GM12878 (cell line): ENCODE data around the gene PLEKHN1. TPM values are rescaled to one million over a fixed set of nuclear protein-coding genes. Genes with fewer than 3 reads are reported as not detected.

Experiments used
- ATAC-seq: fragments of 200-7000 bp; cut with Tn5 transposase; 3 replicates; pipeline ENCODE4 v1.9.1; 2020; ENCODE audit warnings: mild to moderate bottlenecking, moderate library complexity
- BruUV-seq: library from RNA; stranded (reverse); fragments of 400-500 nt; replicated peaks from 2 replicates; lab custom pipeline; 2021; lab: Mats Ljungman, UMichigan
- CTCF ChIA-PET: fragments of 300-600 bp; sonication (Branson Sonifier 250); formaldehyde crosslinking; extraction: SDS; loops from one replicate; lab custom pipeline; 2021; ENCODE audit warnings: inconsistent platforms; lab: Yijun Ruan, JAX
- POLR2A ChIA-PET: fragments of 350-600 bp; formaldehyde crosslinking; extraction: SDS; loops from one replicate; lab custom pipeline; 2021; ENCODE audit warnings: inconsistent platforms; lab: Charles Lee
- RAD21 ChIA-PET: fragments of 300-600 bp; sonication (Branson Sonifier 250); formaldehyde crosslinking; loops from one replicate; lab custom pipeline; 2023; ENCODE audit warnings: antibody characterized with exemption; ENCODE audit not compliant: unreplicated experiment; lab: Charles Lee
- SMC1A ChIA-PET: fragments of 300-600 bp; sonication (Branson Sonifier 250); formaldehyde crosslinking; loops from one replicate; lab custom pipeline; 2023; ENCODE audit not compliant: unreplicated experiment, uncharacterized antibody; lab: Charles Lee
- DNase-seq: peaks from one replicate; pipeline ENCODE4 v3.0.0-alpha.2; 2011; ENCODE audit warnings: low read depth, low spot score
- FAIRE-seq: peaks from 3 replicates; lab custom pipeline; 2011; peaks lifted over from hg19 to GRCh38; lab: Jason Lieb, UNC
- H2AFZ ChIP-seq: 2 replicates; pipeline ENCODE4 v1.6.0; 2011; ENCODE audit warnings: low read depth, low read length, control low read depth; ENCODE audit not compliant: control insufficient read depth
- H3K27ac ChIP-seq: 2 replicates; pipeline ENCODE4 v1.5.1; 2011; ENCODE audit warnings: control low read depth; ENCODE audit not compliant: control insufficient read depth, insufficient read depth
- H3K27me3 ChIP-seq, 2 experiments: replicated peaks in 1 of 2; 2 replicates each; pipeline versions ENCODE4 v1.6.0 to v1.6.1; 2011; ENCODE audit warnings: low read length in 1 of 2; ENCODE audit not compliant: control insufficient read depth in 2 of 2, insufficient read depth in 2 of 2
- H3K36me3 ChIP-seq, 2 experiments: 2 replicates each; pipeline ENCODE4 v1.5.1; 2011; ENCODE audit warnings: low read length in 1 of 2; ENCODE audit not compliant: control insufficient read depth in 2 of 2, insufficient read depth in 2 of 2
- H3K4me1 ChIP-seq: 2 replicates; pipeline ENCODE4 v1.6.1; 2011; ENCODE audit warnings: mild to moderate bottlenecking, low read length, moderate library complexity, mixed read lengths; ENCODE audit not compliant: control insufficient read depth, insufficient read depth
- H3K4me2 ChIP-seq: 2 replicates; pipeline ENCODE4 v1.6.0; 2011; ENCODE audit warnings: control low read depth; ENCODE audit not compliant: control insufficient read depth, insufficient read depth
- H3K4me3 ChIP-seq: fragments of 200-600 bp; sonication (generic); 2 replicates; pipeline ENCODE4 v1.5.1; 2016
- H3K79me2 ChIP-seq: 2 replicates; pipeline ENCODE4 v1.6.0; 2011; ENCODE audit warnings: low read length; ENCODE audit not compliant: control insufficient read depth, insufficient read depth
- H3K9ac ChIP-seq: 2 replicates; pipeline ENCODE4 v1.8.0; 2011; ENCODE audit warnings: low read length, control low read depth, mixed read lengths; ENCODE audit not compliant: control insufficient read depth, insufficient read depth
- H3K9me3 ChIP-seq: replicated peaks from 3 replicates; pipeline ENCODE4 v1.5.1; 2011; ENCODE audit warnings: mild to moderate bottlenecking, low read length; ENCODE audit not compliant: control insufficient read depth, insufficient read depth
- H4K20me1 ChIP-seq: 2 replicates; pipeline ENCODE4 v1.6.0; 2011; ENCODE audit not compliant: control insufficient read depth, insufficient read depth
- ASH2L ChIP-seq: fragments of 300-600, 200-600 bp; sonication (generic); IDR thresholded peaks from 2 replicates; pipeline ENCODE4 v1.6.1; 2017; ENCODE audit warnings: low read depth, mild to moderate bottlenecking, borderline replicate concordance
- BACH1 ChIP-seq: fragments of 450-650 bp; IDR thresholded peaks from 2 replicates; pipeline ENCODE4 v1.6.1; 2017; ENCODE audit warnings: mild to moderate bottlenecking, borderline replicate concordance
- CREB1 ChIP-seq: IDR thresholded peaks from 2 replicates; pipeline ENCODE4 v1.6.1; 2012; ENCODE audit warnings: low read depth, mild to moderate bottlenecking, inconsistent platforms
- FOS ChIP-seq: IDR thresholded peaks from 3 replicates; pipeline ENCODE4 v1.6.1; 2011; ENCODE audit warnings: borderline replicate concordance; ENCODE audit not compliant: insufficient read length; ENCODE audit errors: extremely low read depth
- FOXM1 ChIP-seq: IDR thresholded peaks from 2 replicates; pipeline ENCODE4 v1.6.1; 2012; ENCODE audit warnings: low read depth, mild to moderate bottlenecking, inconsistent platforms, low read length, moderate library complexity
- MEF2A ChIP-seq: IDR thresholded peaks from 2 replicates; pipeline ENCODE4 v1.6.1; 2011; ENCODE audit warnings: low read depth, mild to moderate bottlenecking, low read length, moderate library complexity; ENCODE audit not compliant: insufficient read depth
- NFXL1 ChIP-seq: fragments of 450-650 bp; IDR thresholded peaks from 2 replicates; pipeline ENCODE4 v1.6.1; 2017; ENCODE audit warnings: antibody characterized with exemption, mild to moderate bottlenecking, borderline replicate concordance
- PAX5 ChIP-seq: IDR thresholded peaks from 2 replicates; pipeline ENCODE4 v1.6.1; 2011; ENCODE audit warnings: low read depth, low read length, borderline replicate concordance
- SMAD1 ChIP-seq: fragments of 450-650 bp; IDR thresholded peaks from 2 replicates; pipeline ENCODE4 v1.6.1; 2018; ENCODE audit warnings: mild to moderate bottlenecking, low read depth; ENCODE audit not compliant: partially characterized antibody
- SMC3 ChIP-seq: IDR thresholded peaks from 2 replicates; pipeline ENCODE4 v1.6.1; 2011; ENCODE audit warnings: low read length, improper control_type of control experiment, borderline replicate concordance
- YBX1 ChIP-seq: fragments of 450-650 bp; IDR thresholded peaks from 2 replicates; pipeline ENCODE4 v1.6.1; 2016; ENCODE audit warnings: antibody characterized with exemption
- ZSCAN29 ChIP-seq: fragments of 450-650 bp; IDR thresholded peaks from 2 replicates; pipeline ENCODE4 v1.6.1; 2017; ENCODE audit warnings: mild to moderate bottlenecking, moderate library complexity
- WGBS: methylation state at CpG from one replicate; pipeline ENCODE4 v1.1.6; 2016; ENCODE audit warnings: low lambda C conversion rate; ENCODE audit not compliant: insufficient replicate concordance, insufficient coverage; ENCODE audit errors: missing lambda C conversion rate; 5-methylcytosine and 5-hydroxymethylcytosine counted together
- in situ Hi-C: fragments of 300-500 bp; cut with MboI; formaldehyde crosslinking; loops from 9 replicates; pipeline ENCODE4 v1.14.3; 2018; ENCODE audit warnings: mixed read lengths
- intact Hi-C: fragments of 100-400 bp; cut with micrococcal nuclease; formaldehyde crosslinking; loops from one replicate; pipeline ENCODE4 v1.14.2; 2022; ENCODE audit not compliant: unreplicated experiment
- polyA plus RNA-seq, 11 experiments: library from polyadenylated mRNA; depleted of rRNA in 4 of 11; unstranded in 6 of 11; stranded (reverse) in 5 of 11; fragments of >200 nt; fragmentation: Nextera tagmentation in 4 of 11; fragmentation: Illumina TruSeq in 1 of 11; extraction: Ambion mirVana in 4 of 11; extraction: Trizol in 1 of 11; gene quantifications; 1 replicate in 1 of 11; 2 replicates in 10 of 11; pipeline versions ENCODE4 v1.2.1 to v1.2.3, GENCODE V29; 2011 to 2016; ENCODE audit warnings: inconsistent platforms in 2 of 11, missing spikeins in 2 of 11, low read depth in 1 of 11
- total RNA-seq, 4 experiments: library from RNA; depleted of rRNA in 3 of 4; stranded (reverse); fragments of >200 nt in 3 of 4; fragmentation: Illumina TruSeq in 1 of 4; extraction: Trizol in 1 of 4; gene quantifications; 2 replicates each; pipeline versions ENCODE4 v1.2.1 to v1.2.3, GENCODE V29; 2013 to 2021
- TF ChIP-seq, protein P1 (sequence below): fragments of 450-650 bp; IDR thresholded peaks from 2 replicates; pipeline ENCODE4 v1.6.1; 2016; ENCODE audit warnings: mild to moderate bottlenecking
- TF ChIP-seq, protein P2 (sequence below): IDR thresholded peaks from 2 replicates; pipeline ENCODE4 v1.6.1; 2012; ENCODE audit warnings: low read depth, low read length, improper control_type of control experiment
- TF ChIP-seq, protein P3 (sequence below): fragments of 150-350 bp; IDR thresholded peaks from 2 replicates; pipeline ENCODE4 v1.6.1; 2016; ENCODE audit warnings: low read depth, low read length
- TF ChIP-seq, protein P4 (sequence below): IDR thresholded peaks from 2 replicates; pipeline ENCODE4 v1.6.1; 2012; ENCODE audit warnings: mild to moderate bottlenecking, low read depth, low read length

The PLEKHN1 gene
- total and polyA plus RNA-seq, 10 of the 15 experiments (the other 5 are each of a cell fraction or from before 2014, with no cell fraction given), result 0.04 to 0.26 (median 0.18) TPM; not detected in 6

DNA sequence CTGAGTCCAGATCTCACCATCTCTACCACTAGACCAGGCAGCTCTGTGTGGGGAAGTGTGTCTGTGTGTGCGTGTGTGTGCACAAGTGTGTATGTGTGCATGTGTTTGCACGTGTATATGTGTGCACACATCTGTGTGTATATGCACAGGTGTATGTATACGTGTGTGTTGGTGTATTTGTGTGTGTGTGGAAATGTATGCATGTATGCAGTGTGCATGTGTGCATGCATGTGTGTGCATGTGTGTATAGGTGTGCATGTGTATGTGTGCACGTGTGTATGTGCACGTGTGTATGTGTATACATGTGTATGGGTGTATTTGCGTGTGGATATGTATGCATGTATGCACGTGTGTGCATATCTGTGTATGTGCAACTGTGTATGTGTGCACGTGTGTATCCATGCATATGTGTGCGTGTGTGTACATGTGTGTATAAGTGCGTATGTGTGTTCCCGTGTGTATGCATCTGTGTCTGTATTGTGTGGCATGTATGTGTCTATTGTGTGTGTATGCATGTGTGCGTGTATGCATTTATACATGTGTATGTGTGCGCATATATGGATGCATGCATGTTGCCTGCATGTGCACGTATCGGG is 3.1 kb downstream of the PLEKHN1 start:
- Histone ChIP-seq H3K4me2 (no peak overlapping the region), H3K36me3 (no peaks in the 10 kb centered on the region), H3K27ac (no peak overlapping the region), H3K4me3 (no peak overlapping the region), H3K27me3 (no peaks in the 10 kb centered on the region), H3K9ac (no peak overlapping the region), H3K9me3 (no peaks in the 10 kb centered on the region), H2AFZ (no peak overlapping the region), H4K20me1 (no peaks in the 10 kb centered on the region), H3K79me2 (no peaks in the 10 kb centered on the region), H3K4me1 (peaks cover 9% of the 10 kb centered on the region)
- intact Hi-C loops, result no loop called here
- DNase-seq, result no peak
- no peak for ATAC-seq
- ChIA-PET CTCF (no interaction called here), RAD21 (no interaction called here), POLR2A (no interaction called here), SMC1A (no interaction called here)
- no peak for FAIRE-seq
- no TSS peak for BruUV-seq
- 72% methylated on average over 15 of the region's 15 CpGs for WGBS
- in situ Hi-C loops, result no loop called here
- TF ChIP-seq SMAD1 (no peak), NFXL1 (no peak), MEF2A (no peak), ZSCAN29 (no peak), YBX1 (no peak), BACH1 (no peak), CREB1 (no peak), FOS (no peak), PAX5 (no peak), ASH2L (no peak), FOXM1 (no peak), SMC3 (no peak)
- TF ChIP-seq, protein P1, sequence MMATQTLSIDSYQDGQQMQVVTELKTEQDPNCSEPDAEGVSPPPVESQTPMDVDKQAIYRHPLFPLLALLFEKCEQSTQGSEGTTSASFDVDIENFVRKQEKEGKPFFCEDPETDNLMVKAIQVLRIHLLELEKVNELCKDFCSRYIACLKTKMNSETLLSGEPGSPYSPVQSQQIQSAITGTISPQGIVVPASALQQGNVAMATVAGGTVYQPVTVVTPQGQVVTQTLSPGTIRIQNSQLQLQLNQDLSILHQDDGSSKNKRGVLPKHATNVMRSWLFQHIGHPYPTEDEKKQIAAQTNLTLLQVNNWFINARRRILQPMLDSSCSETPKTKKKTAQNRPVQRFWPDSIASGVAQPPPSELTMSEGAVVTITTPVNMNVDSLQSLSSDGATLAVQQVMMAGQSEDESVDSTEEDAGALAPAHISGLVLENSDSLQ, result no peak
- TF ChIP-seq, protein P2, sequence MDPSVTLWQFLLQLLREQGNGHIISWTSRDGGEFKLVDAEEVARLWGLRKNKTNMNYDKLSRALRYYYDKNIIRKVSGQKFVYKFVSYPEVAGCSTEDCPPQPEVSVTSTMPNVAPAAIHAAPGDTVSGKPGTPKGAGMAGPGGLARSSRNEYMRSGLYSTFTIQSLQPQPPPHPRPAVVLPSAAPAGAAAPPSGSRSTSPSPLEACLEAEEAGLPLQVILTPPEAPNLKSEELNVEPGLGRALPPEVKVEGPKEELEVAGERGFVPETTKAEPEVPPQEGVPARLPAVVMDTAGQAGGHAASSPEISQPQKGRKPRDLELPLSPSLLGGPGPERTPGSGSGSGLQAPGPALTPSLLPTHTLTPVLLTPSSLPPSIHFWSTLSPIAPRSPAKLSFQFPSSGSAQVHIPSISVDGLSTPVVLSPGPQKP, result no peak
- TF ChIP-seq, protein P3, sequence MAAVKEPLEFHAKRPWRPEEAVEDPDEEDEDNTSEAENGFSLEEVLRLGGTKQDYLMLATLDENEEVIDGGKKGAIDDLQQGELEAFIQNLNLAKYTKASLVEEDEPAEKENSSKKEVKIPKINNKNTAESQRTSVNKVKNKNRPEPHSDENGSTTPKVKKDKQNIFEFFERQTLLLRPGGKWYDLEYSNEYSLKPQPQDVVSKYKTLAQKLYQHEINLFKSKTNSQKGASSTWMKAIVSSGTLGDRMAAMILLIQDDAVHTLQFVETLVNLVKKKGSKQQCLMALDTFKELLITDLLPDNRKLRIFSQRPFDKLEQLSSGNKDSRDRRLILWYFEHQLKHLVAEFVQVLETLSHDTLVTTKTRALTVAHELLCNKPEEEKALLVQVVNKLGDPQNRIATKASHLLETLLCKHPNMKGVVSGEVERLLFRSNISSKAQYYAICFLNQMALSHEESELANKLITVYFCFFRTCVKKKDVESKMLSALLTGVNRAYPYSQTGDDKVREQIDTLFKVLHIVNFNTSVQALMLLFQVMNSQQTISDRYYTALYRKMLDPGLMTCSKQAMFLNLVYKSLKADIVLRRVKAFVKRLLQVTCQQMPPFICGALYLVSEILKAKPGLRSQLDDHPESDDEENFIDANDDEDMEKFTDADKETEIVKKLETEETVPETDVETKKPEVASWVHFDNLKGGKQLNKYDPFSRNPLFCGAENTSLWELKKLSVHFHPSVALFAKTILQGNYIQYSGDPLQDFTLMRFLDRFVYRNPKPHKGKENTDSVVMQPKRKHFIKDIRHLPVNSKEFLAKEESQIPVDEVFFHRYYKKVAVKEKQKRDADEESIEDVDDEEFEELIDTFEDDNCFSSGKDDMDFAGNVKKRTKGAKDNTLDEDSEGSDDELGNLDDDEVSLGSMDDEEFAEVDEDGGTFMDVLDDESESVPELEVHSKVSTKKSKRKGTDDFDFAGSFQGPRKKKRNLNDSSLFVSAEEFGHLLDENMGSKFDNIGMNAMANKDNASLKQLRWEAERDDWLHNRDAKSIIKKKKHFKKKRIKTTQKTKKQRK, result no peak
- TF ChIP-seq, protein P4, sequence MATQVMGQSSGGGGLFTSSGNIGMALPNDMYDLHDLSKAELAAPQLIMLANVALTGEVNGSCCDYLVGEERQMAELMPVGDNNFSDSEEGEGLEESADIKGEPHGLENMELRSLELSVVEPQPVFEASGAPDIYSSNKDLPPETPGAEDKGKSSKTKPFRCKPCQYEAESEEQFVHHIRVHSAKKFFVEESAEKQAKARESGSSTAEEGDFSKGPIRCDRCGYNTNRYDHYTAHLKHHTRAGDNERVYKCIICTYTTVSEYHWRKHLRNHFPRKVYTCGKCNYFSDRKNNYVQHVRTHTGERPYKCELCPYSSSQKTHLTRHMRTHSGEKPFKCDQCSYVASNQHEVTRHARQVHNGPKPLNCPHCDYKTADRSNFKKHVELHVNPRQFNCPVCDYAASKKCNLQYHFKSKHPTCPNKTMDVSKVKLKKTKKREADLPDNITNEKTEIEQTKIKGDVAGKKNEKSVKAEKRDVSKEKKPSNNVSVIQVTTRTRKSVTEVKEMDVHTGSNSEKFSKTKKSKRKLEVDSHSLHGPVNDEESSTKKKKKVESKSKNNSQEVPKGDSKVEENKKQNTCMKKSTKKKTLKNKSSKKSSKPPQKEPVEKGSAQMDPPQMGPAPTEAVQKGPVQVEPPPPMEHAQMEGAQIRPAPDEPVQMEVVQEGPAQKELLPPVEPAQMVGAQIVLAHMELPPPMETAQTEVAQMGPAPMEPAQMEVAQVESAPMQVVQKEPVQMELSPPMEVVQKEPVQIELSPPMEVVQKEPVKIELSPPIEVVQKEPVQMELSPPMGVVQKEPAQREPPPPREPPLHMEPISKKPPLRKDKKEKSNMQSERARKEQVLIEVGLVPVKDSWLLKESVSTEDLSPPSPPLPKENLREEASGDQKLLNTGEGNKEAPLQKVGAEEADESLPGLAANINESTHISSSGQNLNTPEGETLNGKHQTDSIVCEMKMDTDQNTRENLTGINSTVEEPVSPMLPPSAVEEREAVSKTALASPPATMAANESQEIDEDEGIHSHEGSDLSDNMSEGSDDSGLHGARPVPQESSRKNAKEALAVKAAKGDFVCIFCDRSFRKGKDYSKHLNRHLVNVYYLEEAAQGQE, result no peak
